H9 (cell line): ENCODE results near the gene VWA8. TPM values are rescaled to one million over a fixed set of nuclear protein-coding genes. Genes with fewer than 3 reads are reported as not detected.

ENCODE experiments used
- DNase-seq: peaks from one replicate; pipeline ENCODE4 v3.0.0-alpha.2; 2017
- H2AFZ ChIP-seq: one replicate; pipeline ENCODE4 v1.6.1; 2013; ENCODE audit warnings: mild to moderate bottlenecking, low read length, control low read depth, moderate library complexity
- H2AK5ac ChIP-seq: 2 replicates; pipeline ENCODE4 v1.6.1; 2013; ENCODE audit warnings: low read length, control low read depth, mixed read lengths; ENCODE audit not compliant: insufficient read length
- H2BK120ac ChIP-seq: one replicate; pipeline ENCODE4 v1.6.1; 2013; ENCODE audit warnings: low read depth, mild to moderate bottlenecking, low read length, control low read depth, inconsistent platforms; ENCODE audit not compliant: poor library complexity, severe bottlenecking
- H2BK12ac ChIP-seq: 2 replicates; pipeline ENCODE4 v1.6.1; 2013; ENCODE audit warnings: low read length, control low read depth, mixed read lengths, low read depth; ENCODE audit not compliant: insufficient read length
- H2BK15ac ChIP-seq: 2 replicates; pipeline ENCODE4 v1.6.1; 2013; ENCODE audit warnings: low read depth, low read length, control low read depth
- H2BK20ac ChIP-seq: one replicate; pipeline ENCODE4 v1.6.1; 2013; ENCODE audit warnings: low read depth, mild to moderate bottlenecking, low read length, control low read depth, inconsistent platforms; ENCODE audit not compliant: poor library complexity, severe bottlenecking
- H2BK5ac ChIP-seq: 2 replicates; pipeline ENCODE4 v1.6.1; 2013; ENCODE audit warnings: low read length, control low read depth, mixed read lengths; ENCODE audit not compliant: insufficient read length
- H3K14ac ChIP-seq: 2 replicates; pipeline ENCODE4 v1.6.1; 2013; ENCODE audit warnings: low read length, control low read depth; ENCODE audit not compliant: insufficient read depth
- H3K18ac ChIP-seq: 2 replicates; pipeline ENCODE4 v1.6.1; 2013; ENCODE audit warnings: low read depth, mild to moderate bottlenecking, mixed read lengths, low read length, control low read depth; ENCODE audit not compliant: insufficient read length
- H3K23ac ChIP-seq: 2 replicates; pipeline ENCODE4 v1.6.1; 2013; ENCODE audit warnings: low read length, control low read depth, mixed read lengths, low read depth; ENCODE audit not compliant: insufficient read length
- H3K23me2 ChIP-seq: 2 replicates; pipeline ENCODE4 v1.6.1; 2013; ENCODE audit warnings: low read depth, mild to moderate bottlenecking, mixed read lengths, low read length, control low read depth; ENCODE audit not compliant: insufficient read length, poor library complexity, severe bottlenecking
- H3K27ac ChIP-seq: 2 replicates; pipeline ENCODE4 v1.5.1; 2013; ENCODE audit warnings: low read length, control low read depth, mixed read lengths, low read depth; ENCODE audit not compliant: insufficient read length
- H3K27me3 ChIP-seq: 2 replicates; pipeline ENCODE4 v1.6.1; 2013; ENCODE audit warnings: low read length, control low read depth, inconsistent platforms; ENCODE audit not compliant: insufficient read depth
- H3K4ac ChIP-seq: 2 replicates; pipeline ENCODE4 v1.6.1; 2013; ENCODE audit warnings: low read depth, mild to moderate bottlenecking, control low read depth, inconsistent platforms, low read length, moderate library complexity
- H3K4me1 ChIP-seq: 2 replicates; pipeline ENCODE4 v1.6.1; 2013; ENCODE audit warnings: low read length, control low read depth, inconsistent platforms; ENCODE audit not compliant: insufficient read depth
- H3K4me2 ChIP-seq: 2 replicates; pipeline ENCODE4 v1.6.1; 2013; ENCODE audit warnings: low read length, control low read depth, mixed read lengths; ENCODE audit not compliant: insufficient read length, insufficient read depth
- H3K56ac ChIP-seq: 2 replicates; pipeline ENCODE4 v1.6.1; 2013; ENCODE audit warnings: low read depth, mild to moderate bottlenecking, mixed read lengths, low read length, control low read depth; ENCODE audit not compliant: insufficient read length
- H3K79me1 ChIP-seq: 2 replicates; pipeline ENCODE4 v1.6.1; 2013; ENCODE audit warnings: low read depth, mild to moderate bottlenecking, moderate library complexity, low read length, control low read depth, inconsistent platforms; ENCODE audit not compliant: insufficient read depth, poor library complexity, severe bottlenecking
- H3K79me2 ChIP-seq: 2 replicates; pipeline ENCODE4 v1.6.1; 2013; ENCODE audit warnings: low read length, control low read depth, inconsistent platforms; ENCODE audit not compliant: insufficient read depth
- H3K9ac ChIP-seq: 2 replicates; pipeline ENCODE4 v1.6.1; 2013; ENCODE audit warnings: low read length, control low read depth, mixed read lengths; ENCODE audit not compliant: insufficient read length; ENCODE audit errors: extremely low read depth
- H3K9me3 ChIP-seq: one replicate; pipeline ENCODE4 v1.6.1; 2013; ENCODE audit warnings: low read depth, low read length, inconsistent platforms; ENCODE audit not compliant: control insufficient read depth
- H3T11ph ChIP-seq: one replicate; pipeline ENCODE4 v1.6.1; 2013; ENCODE audit warnings: mild to moderate bottlenecking, low read length, control low read depth, inconsistent platforms
- H4K20me1 ChIP-seq: one replicate; pipeline ENCODE4 v1.6.1; 2013; ENCODE audit not compliant: control insufficient read depth, insufficient read length, insufficient read depth
- H4K5ac ChIP-seq: 2 replicates; pipeline ENCODE4 v1.6.1; 2013; ENCODE audit warnings: low read depth, mild to moderate bottlenecking, mixed read lengths, low read length, control low read depth; ENCODE audit not compliant: insufficient read length
- H4K8ac ChIP-seq: replicated peaks from 2 replicates; pipeline ENCODE4 v1.6.1; 2013; ENCODE audit warnings: low read length, control low read depth, mixed read lengths, low read depth; ENCODE audit not compliant: insufficient read length
- H4K91ac ChIP-seq: 2 replicates; pipeline ENCODE4 v1.6.1; 2013; ENCODE audit warnings: low read depth, mild to moderate bottlenecking, moderate library complexity, mixed read lengths, low read length, control low read depth; ENCODE audit not compliant: insufficient read length
- H3K27ac Mint-ChIP-seq, 3 experiments: 2 replicates in 2 of 3; 3 replicates in 1 of 3; pipeline ENCODE4 v1.8.0; 2020 to 2021; ENCODE audit warnings: mixed read lengths in 3 of 3, mild to moderate bottlenecking in 1 of 3, moderate library complexity in 1 of 3
- H3K27me3 Mint-ChIP-seq: 2 replicates; pipeline ENCODE4 v1.8.0; 2021; ENCODE audit warnings: low read depth, mild to moderate bottlenecking, moderate library complexity, mixed read lengths
- H3K36me3 Mint-ChIP-seq, 3 experiments: 2 replicates in 2 of 3; 3 replicates in 1 of 3; pipeline ENCODE4 v1.8.0; 2020 to 2021; ENCODE audit warnings: low read depth in 3 of 3, mixed read lengths in 3 of 3; ENCODE audit not compliant: insufficient read depth in 1 of 3
- H3K4me1 Mint-ChIP-seq, 2 experiments: 2 replicates each; pipeline ENCODE4 v1.8.0; 2020; ENCODE audit warnings: mixed read lengths in 2 of 2
- H3K4me3 Mint-ChIP-seq, 2 experiments: 2 replicates in 1 of 2; 3 replicates in 1 of 2; pipeline ENCODE4 v1.8.0; 2020 to 2021; ENCODE audit warnings: mild to moderate bottlenecking in 2 of 2, mixed read lengths in 2 of 2, moderate library complexity in 1 of 2
- H3K9me3 Mint-ChIP-seq, 2 experiments: 2 replicates in 1 of 2; 3 replicates in 1 of 2; pipeline ENCODE4 v1.8.0; 2020; ENCODE audit warnings: mild to moderate bottlenecking in 2 of 2, mixed read lengths in 2 of 2, moderate library complexity in 1 of 2
- WGBS: extraction: QIAGEN DNeasy Blood & Tissue Kit; methylation state at CpG from one replicate; pipeline ENCODE4 v1.1.7; 2013; ENCODE audit warnings: missing lambda C conversion rate, low lambda C conversion rate, mixed read lengths; ENCODE audit not compliant: insufficient read length; ENCODE audit errors: extremely low coverage; 5-methylcytosine and 5-hydroxymethylcytosine counted together
- total RNA-seq: library from RNA; stranded (reverse); gene quantifications from 2 replicates; pipeline ENCODE4 v1.2.1, GENCODE V29; 2021
- TF ChIP-seq, protein P1 (sequence below): fragments of 200-600 bp; sonication (generic); conservative IDR thresholded peaks from 3 replicates; pipeline ENCODE4 v1.8.0; 2021; ENCODE audit warnings: antibody characterized with exemption, mild to moderate bottlenecking

VWA8 gene
- total RNA-seq, 1 experiment from 2014 or later = 17.4 TPM

DNA sequence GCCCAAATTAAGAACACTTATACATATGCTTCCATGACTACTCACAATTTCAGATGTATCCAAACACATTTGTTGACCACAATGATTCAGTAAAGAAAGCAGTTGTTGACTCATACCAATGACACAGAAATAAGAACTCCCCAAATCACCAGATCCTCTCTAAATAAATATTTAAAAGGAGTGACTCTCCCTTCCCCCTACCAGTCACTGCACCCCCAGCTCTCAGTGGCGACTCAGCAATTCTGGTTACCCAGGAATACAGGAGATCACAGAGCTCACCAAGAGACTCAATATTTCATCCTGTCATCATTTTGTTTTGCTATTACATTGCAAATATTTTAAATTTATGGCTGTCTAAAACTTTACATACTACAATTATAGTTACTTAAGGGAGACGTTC lies 372.0 kb downstream of the VWA8 start:
- H3K27ac ChIP-seq = no peak overlapping the region
- no peak overlapping the region for H2AFZ ChIP-seq
- H2BK120ac ChIP-seq = no peak overlapping the region
- no peak overlapping the region for H3K14ac ChIP-seq
- TF ChIP-seq, protein P1, sequence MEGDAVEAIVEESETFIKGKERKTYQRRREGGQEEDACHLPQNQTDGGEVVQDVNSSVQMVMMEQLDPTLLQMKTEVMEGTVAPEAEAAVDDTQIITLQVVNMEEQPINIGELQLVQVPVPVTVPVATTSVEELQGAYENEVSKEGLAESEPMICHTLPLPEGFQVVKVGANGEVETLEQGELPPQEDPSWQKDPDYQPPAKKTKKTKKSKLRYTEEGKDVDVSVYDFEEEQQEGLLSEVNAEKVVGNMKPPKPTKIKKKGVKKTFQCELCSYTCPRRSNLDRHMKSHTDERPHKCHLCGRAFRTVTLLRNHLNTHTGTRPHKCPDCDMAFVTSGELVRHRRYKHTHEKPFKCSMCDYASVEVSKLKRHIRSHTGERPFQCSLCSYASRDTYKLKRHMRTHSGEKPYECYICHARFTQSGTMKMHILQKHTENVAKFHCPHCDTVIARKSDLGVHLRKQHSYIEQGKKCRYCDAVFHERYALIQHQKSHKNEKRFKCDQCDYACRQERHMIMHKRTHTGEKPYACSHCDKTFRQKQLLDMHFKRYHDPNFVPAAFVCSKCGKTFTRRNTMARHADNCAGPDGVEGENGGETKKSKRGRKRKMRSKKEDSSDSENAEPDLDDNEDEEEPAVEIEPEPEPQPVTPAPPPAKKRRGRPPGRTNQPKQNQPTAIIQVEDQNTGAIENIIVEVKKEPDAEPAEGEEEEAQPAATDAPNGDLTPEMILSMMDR = no peak
- no peak overlapping the region for H3K9ac ChIP-seq
- no peaks in the 10 kb centered on the region for H3K79me2 ChIP-seq
- H3K27me3 ChIP-seq = no peaks in the 10 kb centered on the region
- no peak overlapping the region for H2BK5ac ChIP-seq
- peaks cover 4 to 12% (median 9%) of the 10 kb centered on the region in 3 experiments for H3K36me3 Mint-ChIP-seq
- no peak for DNase-seq
- H2BK12ac ChIP-seq = no peak overlapping the region
- no peaks in the 10 kb centered on the region for H3K79me1 ChIP-seq
- H3K56ac ChIP-seq = no peak overlapping the region
- H3K18ac ChIP-seq = no peak overlapping the region
- H3K23me2 ChIP-seq = no peaks in the 10 kb centered on the region
- H3K9me3 ChIP-seq = no peaks in the 10 kb centered on the region
- no peaks in the 10 kb centered on the region for H3K4me1 ChIP-seq
- H2AK5ac ChIP-seq = no peak overlapping the region
- no peak overlapping the region for H4K8ac ChIP-seq
- no peak overlapping the region for H3K4me2 ChIP-seq
- no peak overlapping the region for H3T11ph ChIP-seq
- H2BK15ac ChIP-seq = no peak overlapping the region
- no peak overlapping the region for H3K23ac ChIP-seq
- no peaks in the 10 kb centered on the region for H4K20me1 ChIP-seq
- no peak overlapping the region for H4K91ac ChIP-seq
- H3K4ac ChIP-seq = no peak overlapping the region
- no peak overlapping the region for H4K5ac ChIP-seq
- H3K9me3 Mint-ChIP-seq = no peaks in the 10 kb centered on the region; a peak in 1 of 5 replicates
- H3K27me3 Mint-ChIP-seq = no peaks in the 10 kb centered on the region
- WGBS = no CpG with 5 or more reads among the region's 2 CpGs
- no peak overlapping the region for H2BK20ac ChIP-seq
- H3K4me3 Mint-ChIP-seq = no peak overlapping the region
- peak overlapping the region in 1 of 3 experiments; percentile 8; a peak in 2 of 7 replicates for H3K27ac Mint-ChIP-seq
- H3K4me1 Mint-ChIP-seq = peaks cover 10 to 14% of the 10 kb centered on the region in 2 experiments
